Left lobe of liver (tissue), 2 donors: ENCODE data around the gene CPE. TPM values are rescaled to one million over a fixed set of nuclear protein-coding genes. Genes with fewer than 3 reads are reported as not detected.

ENCODE experiments used
- ATAC-seq: fragments of 200-7000 bp; cut with Tn5 transposase; one replicate; pipeline ENCODE4 v1.9.1; 2020; ENCODE audit warnings: mild to moderate bottlenecking, moderate library complexity
- DNase-seq: peaks from one replicate; pipeline ENCODE4 v3.0.0-alpha.2; 2020; ENCODE audit warnings: low spot score
- total RNA-seq: library from RNA; stranded (reverse); gene quantifications from one replicate; pipeline ENCODE4 v1.2.1, GENCODE V29; 2021
- donor health status: DM: no; HTN: no; CAD: no; lungs with moderate emphysema.
- donor health status: DM: no; HTN: yes; CAD: no.

The CPE gene
- total RNA-seq, 1 donor from 2014 or later: 15.9 TPM

- DNase-seq (no peak), ATAC-seq (no peak)
These were observed 14.2 kb upstream of the CPE start for GRCh38 chr4:165364452-165365080.

- peak; percentile 68 for ATAC-seq
- DNase-seq: peak; percentile 67
These were observed 11.8 kb upstream of the CPE start for GRCh38 chr4:165367040-165367439.

GRCh38 chr4:165368114-165368513 is 10.7 kb upstream of the CPE start:
- ATAC-seq (no peak), DNase-seq (no peak)

GRCh38 chr4:165368567-165368966 is 10.2 kb upstream of the CPE start:
- ATAC-seq (peak; percentile 47), DNase-seq (no peak)

GRCh38 chr4:165369522-165369921 is 9.3 kb upstream of the CPE start:
- peak; percentile 58 for DNase-seq
- peak; percentile 91 for ATAC-seq

- no peak for ATAC-seq
- no peak for DNase-seq
These were observed 8.3 kb upstream of the CPE start for GRCh38 chr4:165370530-165370929.

- DNase-seq: no peak
- ATAC-seq: no peak
These were observed 3.3 kb upstream of the CPE start for GRCh38 chr4:165375465-165375864.

- ATAC-seq (no peak), DNase-seq (no peak)
These were observed 437 bp upstream of the CPE start for GRCh38 chr4:165378398-165378744.

- DNase-seq (no peak), ATAC-seq (no peak)
These were observed 863 bp downstream of the CPE start for GRCh38 chr4:165379678-165380064.

- DNase-seq (no peak), ATAC-seq (no peak)
These were observed 2.0 kb downstream of the CPE start for GRCh38 chr4:165380805-165381204.

- DNase-seq: no peak
- ATAC-seq: no peak
These were observed 3.1 kb downstream of the CPE start for GRCh38 chr4:165381821-165382373.

GRCh38 chr4:165382640-165383039 is 3.8 kb downstream of the CPE start:
- no peak for DNase-seq
- no peak for ATAC-seq

GRCh38 chr4:165383591-165384073 is 4.8 kb downstream of the CPE start:
- ATAC-seq (no peak), DNase-seq (no peak)

GRCh38 chr4:165384186-165384585 is 5.4 kb downstream of the CPE start:
- DNase-seq: no peak
- ATAC-seq: no peak

GRCh38 chr4:165384598-165384997 is 5.8 kb downstream of the CPE start:
- DNase-seq (no peak), ATAC-seq (no peak)

GRCh38 chr4:165385126-165385525 is 6.3 kb downstream of the CPE start:
- DNase-seq (no peak), ATAC-seq (no peak)

GRCh38 chr4:165386328-165386727 is 7.5 kb downstream of the CPE start:
- DNase-seq: no peak

GRCh38 chr4:165388756-165389155 is 9.9 kb downstream of the CPE start:
- no peak for ATAC-seq
- DNase-seq: no peak

More at GRCh38 chr4:165386328-165386727, 7.5 kb downstream of the CPE start:
- ATAC-seq: no peak

GRCh38 chr4:165393051-165393450 is 14.2 kb downstream of the CPE start:
- DNase-seq (no peak), ATAC-seq (no peak)

- ATAC-seq (no peak), DNase-seq (no peak)
These were observed 14.9 kb downstream of the CPE start for GRCh38 chr4:165393704-165394103.

GRCh38 chr4:165394275-165394674 is 15.5 kb downstream of the CPE start:
- no peak for ATAC-seq
- no peak for DNase-seq

- DNase-seq (no peak), ATAC-seq (no peak)
These were observed 19.8 kb downstream of the CPE start for GRCh38 chr4:165398570-165398969.

- no peak for DNase-seq
These were observed 23.6 kb downstream of the CPE start for GRCh38 chr4:165402375-165402774.

More at GRCh38 chr4:165402375-165402774, 23.6 kb downstream of the CPE start:
- ATAC-seq: no peak
